Duodenal mucosa (tissue), 2 donors: ENCODE measurements around the gene ORMDL2.
A peak's percentile ranks its signal among the peaks of the same experiment; 100 is the strongest.

Source experiments
- H3K27ac ChIP-seq: one replicate; pipeline ENCODE4 v1.7.0; 2013; ENCODE audit warnings: low read depth, low read length
- H3K27me3 ChIP-seq, 2 donors: one replicate each; pipeline ENCODE4 v1.7.0; 2013; ENCODE audit warnings: low read length in 2 of 2, control low read depth in 1 of 2; ENCODE audit not compliant: insufficient read depth in 2 of 2, control insufficient read depth in 1 of 2
- H3K36me3 ChIP-seq, 2 donors: one replicate each; pipeline ENCODE4 v1.7.0; 2013; ENCODE audit warnings: low read length in 2 of 2, control low read depth in 1 of 2; ENCODE audit not compliant: insufficient read depth in 2 of 2, control insufficient read depth in 1 of 2
- H3K4me1 ChIP-seq, 2 donors: one replicate each; pipeline ENCODE4 v1.7.0; 2013; ENCODE audit warnings: low read length in 2 of 2, control low read depth in 1 of 2; ENCODE audit not compliant: insufficient read depth in 2 of 2, control insufficient read depth in 1 of 2
- H3K4me3 ChIP-seq, 2 donors: one replicate each; pipeline ENCODE4 v1.7.0; 2013; ENCODE audit warnings: low read length in 2 of 2, low read depth in 1 of 2
- H3K9ac ChIP-seq, 2 donors: one replicate each; pipeline ENCODE4 v1.7.0; 2013; ENCODE audit warnings: low read length in 2 of 2, low read depth in 1 of 2
- H3K9me3 ChIP-seq, 2 donors: one replicate each; pipeline ENCODE4 v1.7.0; 2013; ENCODE audit warnings: low read length in 2 of 2, control low read depth in 1 of 2; ENCODE audit not compliant: control insufficient read depth in 1 of 2

The ORMDL2 gene

DNA sequence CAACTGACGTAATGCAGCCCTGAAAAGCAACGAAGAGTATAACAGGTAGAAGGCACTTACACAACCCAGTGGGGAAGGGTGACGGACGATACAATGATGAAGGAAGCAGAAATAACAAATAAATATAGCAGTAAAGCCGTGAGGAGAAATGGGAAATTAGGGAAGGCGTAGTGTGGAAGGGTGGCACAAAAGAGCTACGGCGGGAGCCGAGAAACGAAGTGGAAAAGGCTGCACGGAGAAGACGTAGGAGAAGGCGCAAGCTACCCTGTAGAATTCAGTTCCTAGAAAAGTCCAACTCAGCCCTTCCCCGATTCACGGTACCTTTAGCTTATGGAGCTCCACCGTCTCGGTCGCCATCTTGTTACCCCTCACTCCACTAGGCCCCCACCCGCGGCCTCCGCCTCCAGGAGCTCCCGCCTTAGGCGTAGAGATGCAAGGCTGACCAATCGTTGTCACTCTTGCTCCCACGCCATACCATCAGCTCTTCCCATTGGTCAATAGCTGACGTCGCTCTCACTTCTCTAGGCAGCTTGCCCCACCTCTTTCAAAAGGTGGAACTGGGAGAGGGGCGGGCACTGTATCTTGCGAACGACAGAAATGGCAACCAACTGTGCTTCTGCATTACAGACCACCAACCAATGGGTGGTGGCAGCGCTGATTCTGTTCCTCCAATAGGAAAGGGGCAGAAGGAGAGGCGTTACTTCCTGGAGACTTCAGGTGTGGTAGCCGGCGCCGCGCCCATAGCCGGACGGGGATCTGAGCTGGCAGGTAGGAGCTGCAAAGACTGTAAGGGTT lies at the start of gene ORMDL2, which contains the start of gene SARNP:
ORMDL2 (plus strand) TSS at position 697 of the 795 bp plus-strand sequence. CDS start 959 bp downstream, outside the sequence.
SARNP (minus strand) TSS at position 380 of the 795 bp plus-strand sequence; CDS start at position 357, 23 bp downstream.
- Histone ChIP-seq H3K9me3 (no peaks in the 10 kb centered on the region), H3K36me3 (peaks cover 16 to 38% of the 10 kb centered on the region in 2 donors), H3K4me3 (peak within 1 kb of the TSS; percentile 100), H3K27me3 (no peaks in the 10 kb centered on the region), H3K27ac (peak within 1 kb of the TSS; percentile 60), H3K9ac (peak within 1 kb of the TSS; percentile 97 to 100), H3K4me1 (peaks cover 30 to 37% of the 10 kb centered on the region in 2 donors)

GRCh38 chr12:55771736-55772135 lies 46.1 kb upstream of the ORMDL2 start:
- H3K9ac ChIP-seq = no peak overlapping the region
- no peak overlapping the region for H3K27ac ChIP-seq
- no peaks in the 10 kb centered on the region for H3K4me1 ChIP-seq
- H3K27me3 ChIP-seq = no peaks in the 10 kb centered on the region
- no peaks in the 10 kb centered on the region for H3K9me3 ChIP-seq
- H3K4me3 ChIP-seq = no peak overlapping the region
- H3K36me3 ChIP-seq = peaks cover 4 to 38% of the 10 kb centered on the region in 2 donors

DNA sequence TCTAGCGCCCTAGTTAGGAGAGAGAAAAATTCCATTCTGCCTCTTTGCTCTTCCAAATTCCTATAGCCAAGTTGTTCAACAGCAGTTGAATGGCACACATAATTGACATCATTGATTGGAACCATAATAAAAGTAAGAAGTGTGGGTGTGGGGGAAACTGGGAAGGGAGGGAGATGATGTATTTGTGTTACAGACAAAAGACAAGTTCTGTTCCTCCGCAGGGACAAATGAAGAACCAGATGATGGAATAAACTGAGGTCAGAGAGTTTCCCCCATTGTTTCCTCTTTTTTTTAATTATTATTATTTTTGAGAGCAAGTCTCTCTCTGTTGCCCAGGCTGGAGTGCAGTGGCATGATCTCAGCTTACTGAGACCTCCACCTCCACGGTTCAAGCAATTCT lies 40.0 kb upstream of the ORMDL2 start:
- Histone ChIP-seq H3K36me3 (peaks cover 13 to 58% of the 10 kb centered on the region in 2 donors), H3K27me3 (no peaks in the 10 kb centered on the region), H3K9me3 (no peaks in the 10 kb centered on the region), H3K9ac (no peak overlapping the region), H3K4me1 (no peaks in the 10 kb centered on the region), H3K27ac (no peak overlapping the region), H3K4me3 (no peak overlapping the region)

GRCh38 chr12:55780685-55781084 lies 37.2 kb upstream of the ORMDL2 start:
- Histone ChIP-seq H3K4me1 (no peaks in the 10 kb centered on the region), H3K36me3 (peaks cover 16 to 75% of the 10 kb centered on the region in 2 donors), H3K27ac (no peak overlapping the region), H3K9ac (no peak overlapping the region), H3K27me3 (no peaks in the 10 kb centered on the region), H3K4me3 (no peak overlapping the region), H3K9me3 (no peaks in the 10 kb centered on the region)

DNA sequence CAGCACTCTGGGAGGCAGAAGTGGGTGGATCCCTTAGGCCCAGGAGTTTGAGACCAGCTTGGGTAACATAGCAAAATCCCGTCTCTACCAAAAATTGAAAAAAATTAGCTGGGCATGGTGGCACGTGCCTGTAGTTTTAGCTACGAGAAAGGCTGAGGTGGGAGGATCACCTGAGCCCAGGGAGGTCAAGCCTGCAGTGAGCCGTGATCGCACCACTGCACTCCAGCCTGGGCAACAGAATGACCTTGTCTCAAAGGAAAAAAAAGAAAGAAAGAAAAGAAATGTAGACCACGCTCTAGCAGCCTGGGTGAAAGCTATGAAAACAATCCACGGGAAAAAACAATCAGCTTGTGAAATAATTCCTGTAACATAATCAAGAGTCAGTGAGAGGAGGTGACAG lies 29.3 kb upstream of the ORMDL2 start:
- Histone ChIP-seq H3K4me1 (no peaks in the 10 kb centered on the region), H3K9ac (no peak overlapping the region), H3K4me3 (no peak overlapping the region), H3K27ac (no peak overlapping the region), H3K9me3 (no peaks in the 10 kb centered on the region), H3K36me3 (peaks cover 17 to 59% of the 10 kb centered on the region in 2 donors), H3K27me3 (no peaks in the 10 kb centered on the region)

- H3K4me3 ChIP-seq = no peak overlapping the region
- no peak overlapping the region for H3K27ac ChIP-seq
- no peaks in the 10 kb centered on the region for H3K27me3 ChIP-seq
- H3K9ac ChIP-seq = no peak overlapping the region
- H3K9me3 ChIP-seq = no peaks in the 10 kb centered on the region
- peaks cover 19 to 59% of the 10 kb centered on the region in 2 donors for H3K36me3 ChIP-seq
- no peaks in the 10 kb centered on the region for H3K4me1 ChIP-seq
These were observed 28.7 kb upstream of the ORMDL2 start for GRCh38 chr12:55789171-55789570.

- no peak overlapping the region for H3K9ac ChIP-seq
- no peaks in the 10 kb centered on the region for H3K9me3 ChIP-seq
- peaks cover 25 to 61% of the 10 kb centered on the region in 2 donors for H3K36me3 ChIP-seq
- H3K27me3 ChIP-seq = no peaks in the 10 kb centered on the region
- no peak overlapping the region for H3K27ac ChIP-seq
- H3K4me3 ChIP-seq = no peak overlapping the region
- no peaks in the 10 kb centered on the region for H3K4me1 ChIP-seq
These were observed 27.9 kb upstream of the ORMDL2 start for GRCh38 chr12:55789893-55790292.

- H3K9me3 ChIP-seq = no peaks in the 10 kb centered on the region
- H3K9ac ChIP-seq = no peak overlapping the region
- no peak overlapping the region for H3K27ac ChIP-seq
- peaks cover 35 to 55% of the 10 kb centered on the region in 2 donors for H3K36me3 ChIP-seq
- no peaks in the 10 kb centered on the region for H3K27me3 ChIP-seq
- H3K4me3 ChIP-seq = no peak overlapping the region
- no peaks in the 10 kb centered on the region for H3K4me1 ChIP-seq
These were observed 21.9 kb upstream of the ORMDL2 start for GRCh38 chr12:55795950-55796349.

DNA sequence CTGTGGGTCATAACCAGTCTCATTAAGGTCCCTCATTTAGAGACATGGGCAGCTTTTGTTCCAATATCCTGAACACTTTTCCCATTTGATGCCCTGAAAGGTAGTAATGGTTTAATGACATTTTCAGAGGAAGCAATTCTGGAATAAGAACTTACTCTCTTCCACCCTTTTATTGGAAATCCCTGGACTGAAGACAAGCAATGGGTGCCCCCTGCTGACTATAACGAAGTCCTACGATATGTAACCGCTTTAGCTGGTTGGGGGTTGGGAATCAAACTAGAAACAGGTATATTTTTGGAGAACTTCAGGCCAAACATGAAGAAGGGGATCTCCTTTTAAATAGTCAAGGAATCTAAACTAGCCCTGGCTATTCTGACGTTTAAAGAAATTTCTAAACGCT lies 20.8 kb upstream of the ORMDL2 start:
- Histone ChIP-seq H3K9ac (no peak overlapping the region), H3K36me3 (peaks cover 35 to 63% of the 10 kb centered on the region in 2 donors), H3K9me3 (no peaks in the 10 kb centered on the region), H3K27ac (no peak overlapping the region), H3K4me1 (no peaks in the 10 kb centered on the region), H3K4me3 (no peak overlapping the region), H3K27me3 (no peaks in the 10 kb centered on the region)

- Histone ChIP-seq H3K9ac (no peak overlapping the region), H3K27ac (no peak overlapping the region), H3K9me3 (no peaks in the 10 kb centered on the region), H3K4me1 (no peaks in the 10 kb centered on the region), H3K36me3 (peaks cover 35 to 63% of the 10 kb centered on the region in 2 donors), H3K27me3 (no peaks in the 10 kb centered on the region), H3K4me3 (no peak overlapping the region)
These were observed 20.3 kb upstream of the ORMDL2 start for GRCh38 chr12:55797550-55797949.
